Ishikawa (cell line): ENCODE data around the gene ARFRP1.

Experiments used
- CEBPB ChIP-seq: IDR thresholded peaks from 2 replicates; pipeline ENCODE4 v1.6.1; 2012
- EP300 ChIP-seq: IDR thresholded peaks from 2 replicates; pipeline ENCODE4 v1.6.1; 2012; ENCODE audit warnings: borderline replicate concordance
- MAX ChIP-seq: IDR thresholded peaks from 2 replicates; pipeline ENCODE4 v1.6.1; 2012
- NFIC ChIP-seq: IDR thresholded peaks from 2 replicates; pipeline ENCODE4 v1.6.1; 2012
- RAD21 ChIP-seq: IDR thresholded peaks from 2 replicates; pipeline ENCODE4 v1.6.1; 2012; ENCODE audit warnings: low read depth
- REST ChIP-seq: IDR thresholded peaks from 2 replicates; pipeline ENCODE4 v1.6.1; 2012; ENCODE audit warnings: low read depth, mild to moderate bottlenecking
- TAF1 ChIP-seq: IDR thresholded peaks from 2 replicates; pipeline ENCODE4 v1.6.1; 2012; ENCODE audit warnings: low read depth, mild to moderate bottlenecking
- TCF12 ChIP-seq: IDR thresholded peaks from 2 replicates; pipeline ENCODE4 v1.6.1; 2012; ENCODE audit warnings: low read depth
- TEAD4 ChIP-seq: IDR thresholded peaks from 2 replicates; pipeline ENCODE4 v1.6.1; 2012
- USF1 ChIP-seq: IDR thresholded peaks from 2 replicates; pipeline ENCODE4 v1.6.1; 2012
- ZBTB7A ChIP-seq: IDR thresholded peaks from 2 replicates; pipeline ENCODE4 v1.6.1; 2012; ENCODE audit warnings: low read depth

GRCh38 chr20:63678071-63678470 is 29.7 kb downstream of the ARFRP1 start:
- TF ChIP-seq TCF12 (no peak), REST (no peak), TAF1 (no peak), NFIC (no peak), RAD21 (no peak), TEAD4 (no peak), MAX (no peak), CEBPB (no peak), EP300 (no peak), ZBTB7A (no peak), USF1 (no peak)
